HCT116 (cell line): ENCODE results near the gene PPP1R3E. TPM values are rescaled to one million over a fixed set of nuclear protein-coding genes. Genes with fewer than 3 reads are reported as not detected.

ENCODE experiments used
- ATAC-seq: fragments of 200-7000 bp; cut with Tn5 transposase; 2 replicates; pipeline ENCODE4 v1.9.1; 2020; ENCODE audit warnings: mild to moderate bottlenecking, moderate library complexity
- BruUV-seq: library from RNA; stranded (reverse); fragments of 400-500 nt; replicated peaks from 2 replicates; lab custom pipeline; 2021; lab: Mats Ljungman, UMichigan
- CTCF ChIA-PET: fragments of 300-600 bp; sonication (Branson Sonifier 250); formaldehyde crosslinking; loops from one replicate; lab custom pipeline; 2021; ENCODE audit warnings: antibody characterized with exemption; lab: Charles Lee
- POLR2A ChIA-PET: fragments of 300-600, 350-600 bp; sonication (Branson Sonifier 250); formaldehyde crosslinking; loops from one replicate; lab custom pipeline; 2021; ENCODE audit warnings: antibody characterized with exemption; lab: Charles Lee
- RAD21 ChIA-PET, 2 experiments: fragments of 300-600 bp; sonication (Branson Sonifier 250); formaldehyde crosslinking; loops; one replicate each; lab custom pipeline; 2023; ENCODE audit warnings: low total read pairs in 2 of 2; ENCODE audit not compliant: uncharacterized antibody in 2 of 2, unreplicated experiment in 2 of 2, low non-redundant PET in 1 of 2; lab: Charles Lee
- DNase-seq: peaks from one replicate; pipeline ENCODE4 v3.0.0-alpha.2; 2010; ENCODE audit warnings: low read depth, low spot score
- H2AFZ ChIP-seq: fragments of 200-600 bp; shearing (Covaris generic), sonication (generic); 2 replicates; pipeline ENCODE4 v1.6.1; 2017; ENCODE audit warnings: low read depth, mixed run types, mixed read lengths, antibody characterized with exemption, low read length; ENCODE audit not compliant: poor library complexity, severe bottlenecking
- H3K27ac ChIP-seq: 2 replicates; pipeline ENCODE4 v1.5.1; 2012; ENCODE audit warnings: low read depth, low read length
- H3K27me3 ChIP-seq: fragments of 200-600 bp; sonication (generic); 2 replicates; pipeline ENCODE4 v1.6.1; 2016; ENCODE audit warnings: mixed run types, low read length, mixed read lengths; ENCODE audit not compliant: insufficient read depth
- H3K36me3 ChIP-seq, 2 experiments: fragments of 200-500 bp in 1 of 2; fragments of 200-600 bp in 1 of 2; sonication (Bioruptor generic) in 1 of 2; sonication (generic) in 1 of 2; 2 replicates each; pipeline versions ENCODE4 v1.5.1 to v1.6.1; 2014 to 2016; ENCODE audit warnings: low read length in 2 of 2, inconsistent platforms in 1 of 2, mixed read lengths in 1 of 2, mixed run types in 1 of 2; ENCODE audit not compliant: insufficient read depth in 2 of 2, control insufficient read depth in 1 of 2
- H3K4me1 ChIP-seq, 2 experiments: fragments of 200-600 bp in 1 of 2; sonication (generic) in 1 of 2; 2 replicates each; pipeline versions ENCODE4 v1.5.1 to v1.6.1; 2012 to 2017; ENCODE audit warnings: low read length in 2 of 2, inconsistent platforms in 1 of 2, mild to moderate bottlenecking in 1 of 2, mixed read lengths in 1 of 2, mixed run types in 1 of 2, moderate library complexity in 1 of 2; ENCODE audit not compliant: insufficient read depth in 2 of 2, control insufficient read depth in 1 of 2
- H3K4me2 ChIP-seq: fragments of 200-600 bp; sonication (generic); 2 replicates; pipeline ENCODE4 v1.6.1; 2017; ENCODE audit warnings: mixed run types, low read length, mixed read lengths
- H3K4me3 ChIP-seq, 2 experiments: fragments of 200-600 bp in 1 of 2; sonication (generic) in 1 of 2; replicated peaks in 1 of 2; 2 replicates each; pipeline ENCODE4 v1.5.1; 2011 to 2016; ENCODE audit warnings: low read length in 2 of 2, control low read depth in 1 of 2, low read depth in 1 of 2, mild to moderate bottlenecking in 1 of 2, mixed read lengths in 1 of 2, mixed run types in 1 of 2
- H3K79me2 ChIP-seq: fragments of 200-600 bp; sonication (generic); 2 replicates; pipeline ENCODE4 v1.6.1; 2017; ENCODE audit warnings: mild to moderate bottlenecking, mixed run types, low read length, moderate library complexity, mixed read lengths; ENCODE audit not compliant: insufficient read depth
- H3K9ac ChIP-seq: fragments of 200-600 bp; sonication (generic); 2 replicates; pipeline ENCODE4 v1.6.1; 2016; ENCODE audit warnings: low read length, mixed read lengths
- H3K9me2 ChIP-seq: fragments of 200-600 bp; sonication (generic), shearing (Covaris generic); 2 replicates; pipeline ENCODE4 v1.6.1; 2017; ENCODE audit warnings: mixed run types, mild to moderate bottlenecking, moderate library complexity; ENCODE audit not compliant: insufficient read depth
- H3K9me3 ChIP-seq, 2 experiments: fragments of 200-500 bp in 1 of 2; fragments of 200-600 bp in 1 of 2; sonication (Bioruptor generic) in 1 of 2; sonication (generic) in 1 of 2; 2 replicates each; pipeline ENCODE4 v1.6.1; 2014 to 2017; ENCODE audit warnings: low read length in 2 of 2, mixed read lengths in 2 of 2, inconsistent platforms in 1 of 2, low read depth in 1 of 2, mild to moderate bottlenecking in 1 of 2, mixed run types in 1 of 2, moderate library complexity in 1 of 2; ENCODE audit not compliant: control insufficient read depth in 1 of 2, insufficient read depth in 1 of 2
- H4K20me1 ChIP-seq: fragments of 200-600 bp; sonication (generic), shearing (Covaris generic); 2 replicates; pipeline ENCODE4 v1.6.1; 2017; ENCODE audit warnings: mixed run types, mild to moderate bottlenecking, moderate library complexity; ENCODE audit not compliant: insufficient read depth
- CTCF ChIP-seq, 3 experiments: fragments of 200-600 bp in 1 of 3; sonication (generic) in 1 of 3; IDR thresholded peaks in 2 of 3; conservative IDR thresholded peaks in 1 of 3; 2 replicates each; pipeline ENCODE4 v1.5.1; 2012 to 2017; ENCODE audit warnings: low read depth in 2 of 3, low read length in 2 of 3, antibody characterized with exemption in 1 of 3, borderline replicate concordance in 1 of 3, control low read depth in 1 of 3, mild to moderate bottlenecking in 1 of 3, mixed read lengths in 1 of 3, mixed run types in 1 of 3, moderate library complexity in 1 of 3; ENCODE audit not compliant: insufficient read depth in 1 of 3
- EGR1 ChIP-seq: IDR thresholded peaks from 2 replicates; pipeline ENCODE4 v1.6.1; 2012; ENCODE audit warnings: low read depth
- ELF1 ChIP-seq: IDR thresholded peaks from 2 replicates; pipeline ENCODE4 v1.6.1; 2012; ENCODE audit warnings: low read depth, borderline replicate concordance
- EZH2phosphoT487 ChIP-seq: fragments of 200-600 bp; IDR thresholded peaks from 2 replicates; pipeline ENCODE4 v1.6.1; 2018; ENCODE audit warnings: antibody characterized with exemption, borderline replicate concordance
- MAX ChIP-seq: IDR thresholded peaks from 2 replicates; pipeline ENCODE4 v1.6.1; 2012
- POLR2A ChIP-seq: IDR thresholded peaks from 2 replicates; pipeline ENCODE4 v1.7.0; 2011; ENCODE audit warnings: borderline replicate concordance; ENCODE audit not compliant: insufficient read depth, insufficient read length; ENCODE audit errors: extremely low read depth
- POLR2AphosphoS5 ChIP-seq: IDR thresholded peaks from 2 replicates; pipeline ENCODE4 v1.6.1; 2011; ENCODE audit warnings: mild to moderate bottlenecking, low read depth, low read length, moderate library complexity
- SIN3A ChIP-seq: IDR thresholded peaks from 2 replicates; pipeline ENCODE4 v1.6.1; 2012; ENCODE audit warnings: low read depth
- SP1 ChIP-seq: IDR thresholded peaks from 2 replicates; pipeline ENCODE4 v1.6.1; 2012; ENCODE audit warnings: low read depth
- SRF ChIP-seq: IDR thresholded peaks from 2 replicates; pipeline ENCODE4 v1.6.1; 2012; ENCODE audit warnings: low read depth
- TCF7L2 ChIP-seq: IDR thresholded peaks from 2 replicates; pipeline ENCODE4 v1.7.0; 2011; ENCODE audit warnings: borderline replicate concordance, inconsistent platforms; ENCODE audit not compliant: insufficient read depth, insufficient read length; ENCODE audit errors: extremely low read depth
- YY1 ChIP-seq: IDR thresholded peaks from 2 replicates; pipeline ENCODE4 v1.6.1; 2011; ENCODE audit warnings: low read length, low read depth, moderate library complexity, mild to moderate bottlenecking; ENCODE audit not compliant: insufficient replicate concordance; ENCODE audit errors: extremely low read depth
- ZNF274 ChIP-seq: fragments of 200-500 bp; sonication (Bioruptor generic); IDR thresholded peaks from 2 replicates; pipeline ENCODE4 v1.6.1; 2014; ENCODE audit warnings: mild to moderate bottlenecking, low read depth, low read length, inconsistent platforms
- intact Hi-C: fragments of 100-400 bp; cut with micrococcal nuclease; formaldehyde crosslinking; loops from 2 replicates; pipeline ENCODE4 v1.10.0; 2022
- total RNA-seq: library from RNA; stranded (reverse); gene quantifications from one replicate; pipeline ENCODE4 v1.2.1, GENCODE V29; 2021; ENCODE audit not compliant: unreplicated experiment
- TF ChIP-seq, protein P1 (sequence below): IDR thresholded peaks from 2 replicates; pipeline ENCODE4 v1.6.1; 2011; ENCODE audit warnings: mild to moderate bottlenecking, low read length, moderate library complexity; ENCODE audit not compliant: insufficient replicate concordance; ENCODE audit errors: extremely low read depth

PPP1R3E gene
- total RNA-seq, 1 experiment from 2014 or later = 5.6 TPM

DNA sequence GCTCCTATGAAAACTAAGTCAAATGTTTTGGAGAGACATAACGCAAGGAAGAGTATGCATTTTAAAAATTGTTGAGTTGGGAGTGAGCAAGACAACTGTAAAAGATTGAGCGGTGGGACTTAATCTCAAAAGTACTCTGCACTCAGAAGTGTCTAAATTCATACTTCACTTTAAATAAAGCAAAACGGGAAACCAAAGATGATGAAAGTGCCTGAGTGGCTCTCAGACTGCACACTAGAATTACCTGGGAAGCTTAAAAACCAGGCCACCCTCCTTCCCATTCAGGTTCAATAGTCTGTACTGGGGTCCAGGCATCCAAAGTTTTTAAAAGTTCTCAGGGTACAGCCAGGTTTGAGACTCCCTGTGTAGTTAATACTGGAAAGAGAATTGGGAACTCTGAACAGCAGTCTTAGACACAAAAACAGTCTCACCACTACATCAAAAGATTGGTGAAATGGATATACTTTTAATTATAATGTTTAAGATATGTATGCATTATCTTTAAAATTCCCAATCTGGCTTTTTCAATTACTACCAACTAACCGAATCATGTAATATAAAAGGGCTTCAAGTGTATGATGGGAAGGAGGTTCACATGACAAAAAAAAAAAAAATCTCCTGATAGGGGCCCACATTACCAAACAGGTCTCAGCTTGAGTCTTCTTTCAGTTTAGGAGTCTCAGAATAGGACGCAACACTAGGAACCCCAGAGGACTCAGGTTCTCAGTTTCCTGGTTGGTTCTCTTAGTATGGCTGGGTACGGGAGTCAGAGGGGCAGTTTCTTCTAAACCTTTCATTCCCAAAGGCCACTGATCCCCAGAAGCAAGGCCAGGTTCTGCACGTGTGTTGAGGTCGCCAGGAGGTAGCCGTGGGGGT lies 17.8 kb downstream of the PPP1R3E start:
- Histone ChIP-seq H3K4me2 (peak overlapping the region; percentile 92), H3K9me2 (no peaks in the 10 kb centered on the region), H2AFZ (no peak overlapping the region), H4K20me1 (no peaks in the 10 kb centered on the region), H3K36me3 (no peaks in the 10 kb centered on the region; a peak in 1 of 4 replicates), H3K79me2 (peaks cover 20% of the 10 kb centered on the region), H3K27ac (peak overlapping the region; percentile 64), H3K9me3 (no peaks in the 10 kb centered on the region), H3K4me3 (peak overlapping the region; percentile 74 to 96), H3K27me3 (no peaks in the 10 kb centered on the region), H3K9ac (peak overlapping the region; percentile 96), H3K4me1 (peaks cover 10 to 20% of the 10 kb centered on the region in 2 experiments)
- TF ChIP-seq MAX (peak; percentile 43; the same call in 1 of the 2 replicates), ZNF274 (no peak), EZH2phosphoT487 (no peak)
- CTCF ChIA-PET = interaction anchor here (1.4 to 4.7 kb wide), 3 partner anchors 16 to 216 kb away, joined by 3 to 27 read pairs (median 9); no protein-coding TSS in a partner anchor
- no peak for DNase-seq
- ATAC-seq = no peak
- RAD21 ChIA-PET = no interaction called here
- intact Hi-C loops = no loop called here
- POLR2A ChIA-PET = interaction anchor here (1.3 kb wide), 1 partner anchor 36 kb away, joined by 6 read pairs; the partner anchor contains the start of gene PABPN1
- TSS peak; percentile 56 for BruUV-seq

- Histone ChIP-seq H3K79me2 (peaks cover 20% of the 10 kb centered on the region), H3K4me1 (peaks cover 8 to 28% of the 10 kb centered on the region in 2 experiments; a peak in 3 of 4 replicates)
- RAD21 ChIA-PET = no interaction called here
These were observed 21.4 kb downstream of the PPP1R3E start for GRCh38 chr14:23281247-23281646.

More at GRCh38 chr14:23281247-23281646, 21.4 kb downstream of the PPP1R3E start:
- no peak for TF ChIP-seq SRF
- TF ChIP-seq CTCF (IDR thresholded peaks at IDR 0.05 in 2 of 3, conservative IDR thresholded peaks at IDR 0.05 in 1 of 3; ENCODE audit: borderline replicate concordance in 1 of 3, insufficient read depth in 1 of 3, low read depth in 2 of 3, low read length in 2 of 3) = no peak
- TF ChIP-seq EGR1 = no peak
- no peak for TF ChIP-seq POLR2AphosphoS5
- TF ChIP-seq POLR2A = no peak
- no peak for TF ChIP-seq TCF7L2
- TF ChIP-seq SIN3A = no peak
- no peak for TF ChIP-seq EZH2phosphoT487
- TF ChIP-seq, protein P1, sequence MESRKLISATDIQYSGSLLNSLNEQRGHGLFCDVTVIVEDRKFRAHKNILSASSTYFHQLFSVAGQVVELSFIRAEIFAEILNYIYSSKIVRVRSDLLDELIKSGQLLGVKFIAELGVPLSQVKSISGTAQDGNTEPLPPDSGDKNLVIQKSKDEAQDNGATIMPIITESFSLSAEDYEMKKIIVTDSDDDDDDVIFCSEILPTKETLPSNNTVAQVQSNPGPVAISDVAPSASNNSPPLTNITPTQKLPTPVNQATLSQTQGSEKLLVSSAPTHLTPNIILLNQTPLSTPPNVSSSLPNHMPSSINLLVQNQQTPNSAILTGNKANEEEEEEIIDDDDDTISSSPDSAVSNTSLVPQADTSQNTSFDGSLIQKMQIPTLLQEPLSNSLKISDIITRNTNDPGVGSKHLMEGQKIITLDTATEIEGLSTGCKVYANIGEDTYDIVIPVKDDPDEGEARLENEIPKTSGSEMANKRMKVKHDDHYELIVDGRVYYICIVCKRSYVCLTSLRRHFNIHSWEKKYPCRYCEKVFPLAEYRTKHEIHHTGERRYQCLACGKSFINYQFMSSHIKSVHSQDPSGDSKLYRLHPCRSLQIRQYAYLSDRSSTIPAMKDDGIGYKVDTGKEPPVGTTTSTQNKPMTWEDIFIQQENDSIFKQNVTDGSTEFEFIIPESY = no peak
- TF ChIP-seq ELF1 = no peak
- TF ChIP-seq YY1 = no peak
- no peak for TF ChIP-seq SP1
- Histone ChIP-seq H2AFZ (no peak overlapping the region), H3K27me3 (no peaks in the 10 kb centered on the region), H3K9ac (no peak overlapping the region), H3K9me2 (no peaks in the 10 kb centered on the region), H3K36me3 (no peaks in the 10 kb centered on the region; a peak in 1 of 4 replicates), H3K27ac (no peak overlapping the region), H3K4me3 (no peak overlapping the region), H4K20me1 (no peaks in the 10 kb centered on the region), H3K9me3 (no peaks in the 10 kb centered on the region), H3K4me2 (no peak overlapping the region)
- no TSS peak for BruUV-seq
- intact Hi-C loops = no loop called here
- CTCF ChIA-PET = interaction anchor here (2.3 kb wide), 1 partner anchor 16 kb away, joined by 4 read pairs; no protein-coding TSS in a partner anchor
- ATAC-seq (no peak), DNase-seq (no peak)
- POLR2A ChIA-PET = no interaction called here
